Tibial nerve (tissue), 4 donors: Measurements from ENCODE around the gene PHKB. TPM values are rescaled to one million over a fixed set of nuclear protein-coding genes. Genes with fewer than 3 reads are reported as not detected.

Source experiments
- DNase-seq, 2 donors: peaks; one replicate each; pipeline ENCODE4 v3.0.0-alpha.2; 2019; ENCODE audit warnings: low spot score in 2 of 2
- H3K27ac ChIP-seq, 4 donors: fragments of 200-600 bp; sonication (generic) in 3 of 4; one replicate each; pipeline ENCODE4 v1.5.1; 2017 to 2019; ENCODE audit warnings: mild to moderate bottlenecking in 1 of 4
- H3K27me3 ChIP-seq, 2 donors: fragments of 200-600 bp; sonication (generic) in 1 of 2; one replicate each; pipeline versions ENCODE4 v1.5.1 to v1.6.0; 2017 to 2019
- H3K36me3 ChIP-seq, 3 donors: fragments of 200-600 bp; sonication (generic); one replicate each; pipeline ENCODE4 v1.5.1; 2018 to 2019
- H3K4me1 ChIP-seq, 4 donors: fragments of 200-600 bp; sonication (generic) in 3 of 4; one replicate each; pipeline ENCODE4 v1.5.1; 2017 to 2019
- H3K4me3 ChIP-seq, 4 donors: fragments of 200-600 bp; sonication (generic) in 3 of 4; one replicate each; pipeline ENCODE4 v1.5.1; 2017 to 2019; ENCODE audit warnings: mild to moderate bottlenecking in 1 of 4, moderate library complexity in 1 of 4
- H3K9me3 ChIP-seq, 4 donors: fragments of 200-600 bp; sonication (generic) in 3 of 4; one replicate each; pipeline ENCODE4 v1.5.1; 2017 to 2019
- CTCF ChIP-seq, 5 experiments: fragments of 200-600 bp in 3 of 5; fragments of 450-650 bp in 2 of 5; sonication (generic) in 3 of 5; IDR thresholded peaks; one replicate each; pipeline ENCODE4 v1.5.1; 2016 to 2019; ENCODE audit warnings: antibody characterized with exemption in 5 of 5, mild to moderate bottlenecking in 3 of 5, moderate library complexity in 2 of 5
- EP300 ChIP-seq, 2 donors: sonication (generic); formaldehyde crosslinking; IDR thresholded peaks; one replicate each; pipeline ENCODE4 v1.6.1; 2017; ENCODE audit warnings: antibody characterized with exemption in 2 of 2, mild to moderate bottlenecking in 1 of 2
- POLR2A ChIP-seq, 2 donors: fragments of 450-650 bp; IDR thresholded peaks; one replicate each; pipeline ENCODE4 v1.6.1; 2017; ENCODE audit warnings: antibody characterized with exemption in 2 of 2, mild to moderate bottlenecking in 2 of 2, moderate library complexity in 2 of 2
- whole genome bisulfite sequencing, 2 donors: methylation state at CpG; one replicate each; pipeline ENCODE4 v1.1.5; 2018; 5-methylcytosine and 5-hydroxymethylcytosine counted together
- total RNA-seq, 4 donors: library from RNA; depleted of rRNA; stranded (reverse); fragments of >200 nt; gene quantifications; one replicate each; pipeline ENCODE4 v1.1.0, GENCODE V29; 2016

PHKB gene
- total RNA-seq, 4 donors from 2014 or later = 80.1 to 93.7 (median 82.4) TPM

DNA sequence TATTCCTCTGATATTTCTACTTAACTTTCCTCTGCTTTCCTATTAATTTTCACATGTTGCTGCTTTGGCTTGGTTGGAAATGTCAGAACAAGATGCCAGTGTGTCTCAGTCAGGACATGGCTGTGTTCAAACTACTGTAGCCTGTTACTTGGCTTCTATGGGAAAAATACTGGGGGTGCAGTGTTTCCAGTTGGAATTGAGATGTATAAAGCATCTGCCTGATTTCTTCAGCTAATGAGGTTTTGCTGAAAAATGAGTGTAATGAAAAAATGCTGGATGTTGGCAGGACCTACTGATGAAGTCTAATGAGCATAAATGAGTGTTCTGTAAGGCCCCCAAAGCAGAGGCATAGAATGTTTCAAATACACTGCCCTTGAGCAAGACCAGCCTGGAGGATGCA lies 166.6 kb downstream of the PHKB start:
- peaks cover 0 to 3% (median 0%) of the 10 kb centered on the region in 4 donors for H3K9me3 ChIP-seq
- no peak overlapping the region for H3K27ac ChIP-seq
- peaks cover 0 to 14% (median 0%) of the 10 kb centered on the region in 3 donors for H3K36me3 ChIP-seq
- no peak overlapping the region for H3K4me3 ChIP-seq
- TF ChIP-seq POLR2A (IDR thresholded peaks at IDR 0.05) (no peak), CTCF (IDR thresholded peaks at IDR 0.05) (no peak), EP300 (IDR thresholded peaks at IDR 0.05) (no peak)
- DNase-seq = no peak
- no peaks in the 10 kb centered on the region for H3K27me3 ChIP-seq
- no peaks in the 10 kb centered on the region for H3K4me1 ChIP-seq

DNA sequence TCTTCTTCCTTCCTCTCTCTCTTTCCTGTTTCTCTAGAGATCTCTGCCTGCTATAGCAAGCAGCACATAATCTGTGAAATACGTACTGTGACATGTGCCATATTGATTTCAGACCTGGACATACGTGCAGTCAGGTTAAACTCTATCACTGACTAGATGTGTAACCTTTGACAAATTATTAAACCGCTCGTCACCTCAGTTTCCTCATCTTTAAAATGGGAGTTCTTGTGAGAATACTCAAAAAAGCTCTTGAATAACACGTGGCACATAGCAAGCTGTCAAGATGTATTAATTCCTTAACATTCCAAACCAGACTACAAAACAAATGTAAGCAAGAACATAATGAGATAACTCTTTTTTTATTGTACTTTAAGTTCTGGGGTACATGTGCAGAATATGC lies 170.0 kb downstream of the PHKB start:
- no peak overlapping the region for H3K27ac ChIP-seq
- peaks cover 0 to 3% (median 0%) of the 10 kb centered on the region in 4 donors for H3K9me3 ChIP-seq
- no peak for DNase-seq
- peaks cover 0 to 29% (median 0%) of the 10 kb centered on the region in 3 donors for H3K36me3 ChIP-seq
- no peak overlapping the region for H3K4me3 ChIP-seq
- H3K27me3 ChIP-seq = no peaks in the 10 kb centered on the region
- TF ChIP-seq POLR2A (IDR thresholded peaks at IDR 0.05) (no peak), CTCF (IDR thresholded peaks at IDR 0.05) (no peak), EP300 (IDR thresholded peaks at IDR 0.05) (no peak)
- no peaks in the 10 kb centered on the region for H3K4me1 ChIP-seq
- 97 to 99% methylated on average over 5 of the region's 5 CpGs for WGBS, 2 donors

DNA sequence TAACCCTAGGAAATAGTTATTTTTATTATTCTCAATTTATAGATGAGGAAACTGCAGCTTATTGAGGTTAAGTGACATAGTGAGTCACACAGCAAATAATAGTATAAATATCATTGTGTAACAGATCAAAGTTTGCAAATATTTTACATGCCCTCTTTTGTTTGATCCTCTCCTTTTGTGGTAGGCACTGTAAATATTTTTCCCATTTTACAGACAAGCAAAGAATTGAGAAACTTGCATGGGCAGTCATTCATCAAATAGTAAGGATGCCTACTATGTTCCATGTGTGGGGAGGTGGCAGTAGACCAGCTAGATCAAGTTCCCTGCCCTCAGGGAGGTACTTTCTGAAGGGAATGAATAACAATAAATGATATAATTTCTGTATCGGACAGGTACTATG lies 173.0 kb downstream of the PHKB start:
- peaks cover 0 to 49% (median 0%) of the 10 kb centered on the region in 3 donors for H3K36me3 ChIP-seq
- no peaks in the 10 kb centered on the region for H3K9me3 ChIP-seq
- 90 to 100% methylated on average over 1 of the region's 1 CpG for WGBS, 2 donors
- no peak for DNase-seq
- TF ChIP-seq POLR2A (IDR thresholded peaks at IDR 0.05) (no peak), EP300 (IDR thresholded peaks at IDR 0.05) (no peak), CTCF (IDR thresholded peaks at IDR 0.05) (no peak)
- H3K27me3 ChIP-seq = no peaks in the 10 kb centered on the region
- no peak overlapping the region for H3K27ac ChIP-seq
- no peaks in the 10 kb centered on the region for H3K4me1 ChIP-seq
- H3K4me3 ChIP-seq = no peak overlapping the region

DNA sequence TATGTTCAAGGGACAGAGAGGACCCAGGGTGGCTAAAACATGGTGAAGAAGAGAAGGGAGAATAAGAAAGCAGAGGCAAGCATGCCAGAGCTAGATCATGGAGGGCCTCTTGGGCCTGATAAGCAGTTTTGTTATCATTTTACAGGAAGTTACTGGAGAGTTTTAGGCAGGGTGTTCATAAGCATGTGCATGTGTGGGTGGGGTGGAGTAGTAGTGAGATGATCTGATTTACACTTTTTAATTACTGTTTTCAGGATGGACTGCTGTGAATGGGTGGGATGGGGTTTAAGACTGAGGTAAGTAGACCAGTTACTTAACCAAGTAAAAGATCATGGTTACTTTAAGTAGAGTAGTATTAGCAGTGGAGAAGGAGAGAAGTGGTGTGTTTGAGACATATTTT lies 173.6 kb downstream of the PHKB start:
- TF ChIP-seq EP300 (IDR thresholded peaks at IDR 0.05) (no peak), POLR2A (IDR thresholded peaks at IDR 0.05) (no peak), CTCF (IDR thresholded peaks at IDR 0.05) (no peak)
- Histone ChIP-seq H3K4me1 (no peaks in the 10 kb centered on the region), H3K27me3 (no peaks in the 10 kb centered on the region), H3K36me3 (peaks cover 0 to 49% (median 0%) of the 10 kb centered on the region in 3 donors), H3K9me3 (no peaks in the 10 kb centered on the region), H3K27ac (no peak overlapping the region), H3K4me3 (no peak overlapping the region)
- no peak for DNase-seq

DNA sequence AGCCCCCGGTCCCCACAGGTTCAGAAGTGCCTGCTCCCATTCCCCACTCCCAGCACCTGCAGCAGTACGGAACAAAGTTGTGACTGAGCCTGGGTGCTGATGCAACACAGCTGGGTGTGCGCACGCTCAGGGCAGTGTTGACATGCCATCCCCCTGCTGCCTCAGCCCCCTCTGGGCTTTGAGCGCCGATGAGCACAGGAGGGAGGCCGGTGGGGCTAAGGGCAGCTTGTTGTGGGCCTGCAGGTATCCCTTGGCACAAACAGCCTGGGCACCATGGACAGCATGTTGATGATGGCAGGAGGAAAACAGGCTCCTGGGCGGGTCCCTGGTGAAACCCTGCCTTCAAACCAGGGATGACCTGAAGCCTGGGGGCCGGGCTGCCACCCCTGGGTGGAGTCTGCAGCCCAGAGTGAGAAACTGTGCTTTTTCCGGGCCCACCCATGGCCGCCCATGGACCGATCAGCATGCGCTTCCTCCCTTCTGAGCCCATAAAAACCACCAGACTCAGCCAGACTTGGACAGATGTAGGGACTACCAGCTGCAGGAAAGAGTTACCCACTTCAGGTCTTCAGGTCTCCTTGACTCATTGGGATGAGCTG lies 175.5 kb downstream of the PHKB start:
- H3K4me1 ChIP-seq = no peaks in the 10 kb centered on the region
- TF ChIP-seq CTCF (IDR thresholded peaks at IDR 0.05) (no peak), EP300 (IDR thresholded peaks at IDR 0.05) (no peak), POLR2A (IDR thresholded peaks at IDR 0.05) (no peak)
- WGBS, 2 donors = 97 to 98% methylated on average over 9 to 10 of the region's 13 CpGs
- peaks cover 0 to 49% (median 0%) of the 10 kb centered on the region in 3 donors for H3K36me3 ChIP-seq
- H3K4me3 ChIP-seq = no peak overlapping the region
- no peaks in the 10 kb centered on the region for H3K9me3 ChIP-seq
- no peak for DNase-seq
- H3K27ac ChIP-seq = no peak overlapping the region
- H3K27me3 ChIP-seq = no peaks in the 10 kb centered on the region
